Natural killer cell (primary cell): ENCODE results near the gene CGB3. TPM values are rescaled to one million over a fixed set of nuclear protein-coding genes. Genes with fewer than 3 reads are reported as not detected.
"Not testable (repeated sequence)": the region's sequence is repeated elsewhere in the genome, so short reads cannot be mapped to it uniquely, and the experiment has no call there.

ENCODE experiments used
- ATAC-seq, 3 donors: fragments of 150-1000 bp in 2 of 3; fragments of 200-7000 bp in 1 of 3; cut with Tn5 transposase; 1 replicate in 1 of 3; 2 replicates in 2 of 3; pipeline ENCODE4 v1.10.0; 2021; ENCODE audit warnings: mild to moderate bottlenecking in 2 of 3, moderate library complexity in 2 of 3
- DNase-seq, 2 donors: peaks; one replicate each; pipeline versions ENCODE4 v3.0.0 to v3.0.0-alpha.2; 2013 to 2021; ENCODE audit warnings: mixed read lengths in 1 of 2
- H3K27ac ChIP-seq: one replicate; pipeline ENCODE4 v1.5.1; 2013; ENCODE audit warnings: mild to moderate bottlenecking, low read length
- H3K27me3 ChIP-seq: one replicate; pipeline ENCODE4 v1.6.1; 2013; ENCODE audit warnings: low read length; ENCODE audit not compliant: control insufficient read depth, insufficient read depth
- H3K36me3 ChIP-seq: one replicate; pipeline ENCODE4 v1.6.1; 2013; ENCODE audit warnings: low read length; ENCODE audit not compliant: control insufficient read depth, insufficient read depth
- H3K4me1 ChIP-seq: one replicate; pipeline ENCODE4 v1.6.1; 2013; ENCODE audit warnings: low read length; ENCODE audit not compliant: control insufficient read depth, insufficient read depth
- H3K4me3 ChIP-seq: one replicate; pipeline ENCODE4 v1.5.1; 2013; ENCODE audit warnings: low read length
- H3K9me3 ChIP-seq: one replicate; pipeline ENCODE4 v1.6.1; 2013; ENCODE audit warnings: low read length; ENCODE audit not compliant: control insufficient read depth, insufficient read depth
- H3K27ac Mint-ChIP-seq, 2 donors: one replicate each; pipeline ENCODE4 v1.8.0; 2022; ENCODE audit warnings: mild to moderate bottlenecking in 2 of 2, mixed read lengths in 2 of 2, moderate library complexity in 1 of 2
- H3K27me3 Mint-ChIP-seq, 2 donors: one replicate each; pipeline ENCODE4 v1.8.0; 2022; ENCODE audit warnings: low read depth in 2 of 2, mixed read lengths in 2 of 2
- H3K36me3 Mint-ChIP-seq: one replicate; pipeline ENCODE4 v1.8.0; 2022; ENCODE audit warnings: mixed read lengths
- H3K4me1 Mint-ChIP-seq, 2 donors: one replicate each; pipeline ENCODE4 v1.8.0; 2022; ENCODE audit warnings: mixed read lengths in 2 of 2
- H3K4me3 Mint-ChIP-seq: one replicate; pipeline ENCODE4 v1.8.0; 2022; ENCODE audit warnings: mild to moderate bottlenecking, moderate library complexity, mixed read lengths
- H3K9me3 Mint-ChIP-seq, 2 donors: one replicate each; pipeline ENCODE4 v1.8.0; 2022; ENCODE audit warnings: mixed read lengths in 2 of 2
- CTCF ChIP-seq: fragments of 200-600 bp; IDR thresholded peaks from one replicate; pipeline ENCODE4 v1.8.0; 2022; ENCODE audit warnings: antibody characterized with exemption
- WGBS: methylation state at CpG from one replicate; pipeline ENCODE4 v1.1.7; 2013; ENCODE audit warnings: missing lambda C conversion rate; ENCODE audit not compliant: insufficient coverage; 5-methylcytosine and 5-hydroxymethylcytosine counted together
- intact Hi-C: fragments of 100-400 bp; cut with micrococcal nuclease; formaldehyde crosslinking; loops from one replicate; pipeline ENCODE4 v1.14.2; 2022
- total RNA-seq, 4 donors: library from RNA; stranded (reverse); fragments of 120-200 nt in 1 of 4; gene quantifications; one replicate each; pipeline versions ENCODE4 v1.2.3 to v1.2.4, GENCODE V29; 2013 to 2022

Gene CGB3
- total RNA-seq, 3 donors from 2014 or later (not counting 1 experiment from before 2014, with no cell fraction given) = not detected

GRCh38 chr19:49058562-49058961 lies 34.4 kb upstream of the CGB3 start:
- 45% methylated on average over 9 of the region's 10 CpGs for WGBS
- Mint-ChIP-seq H3K4me3 (peak overlapping the region; percentile 25), H3K36me3 (no peaks in the 10 kb centered on the region), H3K27me3 (peaks cover 35 to 40% of the 10 kb centered on the region in 2 donors), H3K27ac (no peak overlapping the region), H3K9me3 (no peaks in the 10 kb centered on the region), H3K4me1 (peaks cover 21 to 24% of the 10 kb centered on the region in 2 donors)
- TF ChIP-seq CTCF = no peak
- no peaks in the 10 kb centered on the region for H3K9me3 ChIP-seq
- peaks cover 30% of the 10 kb centered on the region for H3K27me3 ChIP-seq
- no peak overlapping the region for H3K27ac ChIP-seq
- H3K36me3 ChIP-seq = no peaks in the 10 kb centered on the region
- no peak overlapping the region for H3K4me3 ChIP-seq
- H3K4me1 ChIP-seq = peaks cover 26% of the 10 kb centered on the region
- intact Hi-C loops = no loop called here
- ATAC-seq = no peak
- DNase-seq = no peak

GRCh38 chr19:49057636-49058234 lies 33.6 kb upstream of the CGB3 start, which contains the start of gene CGB7:
Gene CGB7 (minus strand): TSS chr19:49057749. CDS start chr19:49055375, 2,374 bp downstream.
- DNase-seq = peak in 1 of 2 donors; percentile 54
- intact Hi-C loops = no loop called here
- 5% methylated on average over 38 of the region's 38 CpGs for WGBS
- Mint-ChIP-seq H3K9me3 (no peaks in the 10 kb centered on the region), H3K4me1 (peaks cover 21 to 24% of the 10 kb centered on the region in 2 donors), H3K27ac (peak within 1 kb of the TSS in 1 of 2 donors; percentile 59), H3K4me3 (peak within 1 kb of the TSS; percentile 87), H3K36me3 (no peaks in the 10 kb centered on the region), H3K27me3 (peaks cover 35 to 40% of the 10 kb centered on the region in 2 donors)
- peak within 1 kb of the TSS; percentile 47 for H3K4me3 ChIP-seq
- no peaks in the 10 kb centered on the region for H3K36me3 ChIP-seq
- no peak for TF ChIP-seq CTCF
- H3K9me3 ChIP-seq = no peaks in the 10 kb centered on the region
- H3K27me3 ChIP-seq = peaks cover 30% of the 10 kb centered on the region
- ATAC-seq = peak in 2 of 3 donors; percentile 11 to 34
- peaks cover 26% of the 10 kb centered on the region for H3K4me1 ChIP-seq
- no peak within 1 kb of the TSS for H3K27ac ChIP-seq

- DNase-seq, H3K36me3 Mint-ChIP-seq, intact Hi-C loops, H3K36me3 ChIP-seq, H3K9me3 Mint-ChIP-seq, H3K27ac ChIP-seq, H3K9me3 ChIP-seq: not testable (repeated sequence)
- Mint-ChIP-seq H3K27me3 (peaks cover 35 to 40% of the 10 kb centered on the region in 2 donors), H3K4me1 (peaks cover 21 to 24% of the 10 kb centered on the region in 2 donors), H3K27ac (peak overlapping the region in 1 of 2 donors; percentile 59), H3K4me3 (peak overlapping the region; percentile 87)
- H3K27me3 ChIP-seq = peaks cover 30% of the 10 kb centered on the region
- ATAC-seq = peak; percentile 28 to 42 (median 37)
- peaks cover 26% of the 10 kb centered on the region for H3K4me1 ChIP-seq
- 2% methylated on average over 34 of the region's 34 CpGs for WGBS
- H3K4me3 ChIP-seq = peak overlapping the region; percentile 47
Observed at GRCh38 chr19:49056902-49057596, 32.9 kb upstream of the CGB3 start.
